Stimulated activated CD8-positive, alpha-beta memory T cell treated with anti-CD3 and anti-CD28 coated beads, Interleukin-12 subunit alpha, Interleukin-12 subunit beta, amount 100 ng/mL, for 4 hours (primary cell): ENCODE results near the gene PFDN2.

Source experiments
- DNase-seq: peaks from one replicate; pipeline ENCODE4 v3.0.0-alpha.2; 2020; ENCODE audit warnings: low read depth

The PFDN2 gene, protein sequence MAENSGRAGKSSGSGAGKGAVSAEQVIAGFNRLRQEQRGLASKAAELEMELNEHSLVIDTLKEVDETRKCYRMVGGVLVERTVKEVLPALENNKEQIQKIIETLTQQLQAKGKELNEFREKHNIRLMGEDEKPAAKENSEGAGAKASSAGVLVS

DNA sequence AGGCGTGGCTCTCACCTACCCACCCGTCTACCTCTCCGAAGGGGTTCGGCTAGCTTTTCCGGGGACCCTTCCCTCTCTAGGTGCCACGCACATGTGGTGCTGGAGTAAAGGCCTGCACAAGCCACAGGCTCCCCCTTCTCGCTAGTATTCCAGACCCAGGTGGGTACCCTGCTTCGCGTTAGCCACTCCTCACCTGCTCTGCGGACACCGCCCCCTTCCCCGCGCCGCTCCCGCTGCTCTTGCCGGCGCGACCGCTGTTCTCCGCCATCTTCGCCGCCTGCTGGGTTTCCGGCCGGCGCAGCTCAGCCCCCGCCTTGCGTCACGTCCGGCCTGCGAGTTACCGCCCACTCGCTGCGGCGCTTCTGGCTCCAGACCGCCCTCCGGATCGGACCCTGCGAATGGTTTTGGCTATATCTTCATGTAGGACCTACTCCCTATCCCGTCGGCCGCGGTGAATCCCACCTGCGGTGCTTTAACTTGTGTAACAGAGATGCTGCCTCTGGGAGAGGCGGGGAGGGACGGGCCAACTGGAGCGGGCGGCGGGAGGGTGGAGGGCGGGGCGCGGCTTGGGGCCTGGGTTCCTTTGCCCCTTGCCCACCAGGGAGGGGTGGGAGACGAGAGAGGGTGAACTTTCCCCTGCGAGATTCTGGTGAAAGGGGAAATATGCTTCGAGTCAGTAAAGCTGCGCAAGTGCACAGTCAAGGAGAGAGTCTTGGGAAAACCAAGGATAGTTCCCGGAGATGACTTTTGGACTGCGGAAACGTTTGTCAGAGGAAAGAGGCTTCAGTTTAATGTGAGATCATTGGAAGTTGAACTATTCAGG, at the start of gene PFDN2, which contains the start of gene NIT1:
Gene PFDN2, minus strand, starts transcription at position 279 of the 823 bp plus-strand sequence. Its CDS starts 11 bp downstream, at position 268.
Gene NIT1, plus strand, starts transcription at position 347 of the 823 bp plus-strand sequence. Its CDS starts 72 bp downstream, at position 419.
- peak; percentile 81 for DNase-seq

DNA sequence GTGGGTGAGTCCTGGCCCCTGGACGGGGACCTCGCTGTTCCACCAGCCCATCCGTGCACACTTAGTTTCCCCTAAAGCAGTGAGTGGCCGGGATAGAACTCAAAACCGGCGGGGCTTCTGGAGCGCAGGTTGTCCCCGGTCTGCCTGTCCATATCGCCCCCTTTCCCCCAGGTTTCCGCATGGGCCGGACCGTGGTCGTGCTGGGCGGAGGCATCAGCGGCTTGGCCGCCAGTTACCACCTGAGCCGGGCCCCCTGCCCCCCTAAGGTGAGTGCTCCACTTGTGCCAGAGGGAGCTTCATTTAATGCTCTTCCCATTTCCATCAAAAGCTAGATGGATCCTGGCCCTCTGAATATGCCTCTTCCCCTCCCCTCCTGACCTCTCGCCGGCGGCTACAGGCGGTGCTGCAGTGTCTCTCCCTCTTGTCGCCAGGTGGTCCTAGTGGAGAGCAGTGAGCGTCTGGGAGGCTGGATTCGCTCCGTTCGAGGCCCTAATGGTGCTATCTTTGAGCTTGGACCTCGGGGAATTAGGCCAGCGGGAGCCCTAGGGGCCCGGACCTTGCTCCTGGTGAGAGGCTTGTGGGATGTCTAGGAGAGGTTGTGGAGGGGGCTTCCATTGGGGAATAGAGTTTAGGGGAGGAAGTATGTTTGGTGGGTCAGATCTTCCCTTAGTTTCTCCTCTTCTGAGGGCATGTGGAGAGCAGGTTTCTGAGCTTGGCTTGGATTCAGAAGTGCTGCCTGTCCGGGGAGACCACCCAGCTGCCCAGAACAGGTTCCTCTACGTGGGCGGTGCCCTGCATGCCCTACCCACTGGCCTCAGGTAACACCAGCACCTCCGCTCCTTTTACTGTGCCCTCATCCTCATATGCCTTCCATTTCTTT, 49.1 kb upstream of the PFDN2 start:
- DNase-seq = no peak

DNA sequence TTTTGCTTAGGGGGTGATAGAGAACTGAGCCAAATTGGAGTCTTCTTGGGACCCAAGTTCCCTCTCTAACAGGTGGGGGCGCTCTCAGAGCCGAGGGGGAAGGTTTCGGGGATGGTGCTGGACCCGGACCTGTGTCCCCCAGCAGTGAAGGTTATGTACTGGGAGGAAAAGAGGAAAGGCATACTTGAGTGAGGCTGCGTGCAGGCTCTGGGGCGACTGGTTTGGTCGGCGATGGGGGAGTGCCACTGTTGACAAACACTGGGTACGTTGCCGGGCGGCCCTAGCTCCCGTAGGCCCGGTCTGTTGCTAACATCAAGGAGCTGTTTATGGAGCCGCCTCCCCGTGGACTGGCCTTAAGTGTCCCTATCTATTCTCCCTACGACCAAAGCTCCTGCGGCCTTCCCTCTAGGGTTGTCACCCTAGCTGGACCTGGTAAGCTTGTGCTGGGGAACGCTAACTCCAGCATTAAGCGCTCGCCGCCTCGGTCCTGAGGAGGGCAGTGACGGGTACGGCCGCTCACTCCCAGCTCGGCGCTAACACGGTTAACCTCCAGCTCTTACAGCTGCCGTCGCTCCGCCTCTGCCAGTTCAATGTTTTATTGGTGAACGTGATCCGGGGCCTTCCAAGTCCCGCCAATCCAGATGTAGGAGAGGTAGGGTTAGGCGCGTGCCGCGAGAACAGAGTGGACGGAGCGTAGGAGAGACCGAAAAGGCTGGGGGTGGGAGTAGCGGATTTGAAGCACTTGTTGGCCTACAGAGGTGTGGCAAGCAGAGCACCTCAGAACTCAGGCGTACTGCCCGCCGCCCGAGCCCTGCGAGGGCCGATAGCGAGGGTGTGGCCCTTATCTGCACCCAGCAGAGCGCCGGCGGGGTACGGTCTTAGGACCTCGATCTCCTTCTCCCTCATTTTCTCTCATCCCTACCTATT, 48.2 kb upstream of the PFDN2 start, which contains the start of gene PPOX:
Gene PPOX, plus strand, starts transcription at position 685 of the 927 bp plus-strand sequence. CDS start 422 bp downstream, outside the sequence.
- DNase-seq = peak; percentile 82

DNA sequence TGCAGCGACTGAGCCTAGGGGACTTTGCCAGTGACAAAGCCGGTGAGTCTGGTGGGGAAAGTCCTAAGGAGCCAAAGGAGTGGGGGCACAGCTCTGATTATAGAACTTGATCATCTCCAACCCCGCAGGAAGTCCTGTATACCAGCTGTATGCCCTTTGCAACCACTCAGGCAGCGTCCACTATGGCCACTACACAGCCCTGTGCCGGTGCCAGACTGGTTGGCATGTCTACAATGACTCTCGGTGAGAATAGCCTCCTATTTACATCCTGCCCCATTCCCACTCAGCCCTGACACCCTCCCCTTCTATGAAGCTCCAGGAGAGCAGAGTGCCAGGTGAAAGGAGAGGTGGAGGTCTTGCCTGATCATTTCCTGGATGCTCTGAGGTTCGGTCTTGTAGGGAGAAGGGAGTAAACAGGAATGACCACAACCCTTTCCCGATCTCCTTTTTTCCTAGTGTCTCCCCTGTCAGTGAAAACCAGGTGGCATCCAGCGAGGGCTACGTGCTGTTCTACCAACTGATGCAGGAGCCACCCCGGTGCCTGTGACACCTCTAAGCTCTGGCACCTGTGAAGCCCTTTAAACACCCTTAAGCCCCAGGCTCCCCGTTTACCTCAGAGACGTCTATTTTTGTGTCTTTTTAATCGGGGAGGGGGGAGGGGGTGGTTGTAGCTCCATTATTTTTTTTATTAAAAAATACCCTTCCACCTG, 47.2 kb upstream of the PFDN2 start:
- no peak for DNase-seq

DNA sequence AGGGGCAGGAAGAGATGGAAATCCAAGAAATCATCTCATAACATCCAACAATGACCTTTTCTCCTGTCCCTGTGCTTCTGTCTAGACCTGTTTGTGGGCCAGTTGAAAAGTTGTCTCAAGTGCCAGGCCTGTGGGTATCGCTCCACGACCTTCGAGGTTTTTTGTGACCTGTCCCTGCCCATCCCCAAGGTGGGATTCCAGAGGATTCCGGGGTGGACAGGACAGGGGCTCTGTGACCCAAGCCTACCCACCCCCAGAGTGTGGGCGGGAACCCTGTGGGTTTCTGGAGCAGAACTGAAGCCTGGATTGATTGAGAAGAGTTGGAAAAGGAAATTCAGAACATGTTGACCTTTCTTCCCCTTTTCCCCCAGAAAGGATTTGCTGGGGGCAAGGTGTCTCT, 46.0 kb upstream of the PFDN2 start:
- DNase-seq = no peak

DNA sequence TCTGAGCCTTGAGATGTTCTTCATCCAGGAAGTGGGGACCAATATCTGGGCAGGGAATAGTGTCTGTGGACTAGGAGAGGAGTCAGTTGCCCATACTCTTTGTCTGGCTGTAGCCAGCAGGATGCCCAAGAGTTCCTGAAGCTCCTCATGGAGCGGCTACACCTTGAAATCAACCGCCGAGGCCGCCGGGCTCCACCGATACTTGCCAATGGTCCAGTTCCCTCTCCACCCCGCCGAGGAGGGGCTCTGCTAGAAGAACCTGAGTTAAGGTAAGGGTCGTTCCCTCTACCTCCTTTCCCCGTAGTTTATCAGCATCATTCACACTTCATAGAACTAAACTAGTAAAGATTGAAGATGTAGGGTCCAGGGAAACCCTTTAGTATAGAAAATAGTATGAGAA, 45.0 kb upstream of the PFDN2 start:
- DNase-seq = no peak

DNA sequence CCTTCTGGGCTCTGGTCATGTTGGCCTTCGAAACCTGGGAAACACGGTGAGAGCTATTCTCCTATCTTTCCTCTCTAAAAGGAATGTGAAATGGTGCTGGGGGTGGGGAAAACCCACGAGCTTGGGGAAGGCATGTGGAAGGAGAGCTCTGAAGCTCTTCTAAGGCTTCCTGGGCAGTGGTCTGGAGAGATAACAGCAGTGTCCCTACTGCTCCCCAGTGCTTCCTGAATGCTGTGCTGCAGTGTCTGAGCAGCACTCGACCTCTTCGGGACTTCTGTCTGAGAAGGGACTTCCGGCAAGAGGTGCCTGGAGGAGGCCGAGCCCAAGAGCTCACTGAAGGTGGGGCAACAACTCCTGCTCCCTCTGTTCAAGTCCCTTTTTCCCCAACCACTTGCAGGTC, 44.2 kb upstream of the PFDN2 start:
- no peak for DNase-seq

DNA sequence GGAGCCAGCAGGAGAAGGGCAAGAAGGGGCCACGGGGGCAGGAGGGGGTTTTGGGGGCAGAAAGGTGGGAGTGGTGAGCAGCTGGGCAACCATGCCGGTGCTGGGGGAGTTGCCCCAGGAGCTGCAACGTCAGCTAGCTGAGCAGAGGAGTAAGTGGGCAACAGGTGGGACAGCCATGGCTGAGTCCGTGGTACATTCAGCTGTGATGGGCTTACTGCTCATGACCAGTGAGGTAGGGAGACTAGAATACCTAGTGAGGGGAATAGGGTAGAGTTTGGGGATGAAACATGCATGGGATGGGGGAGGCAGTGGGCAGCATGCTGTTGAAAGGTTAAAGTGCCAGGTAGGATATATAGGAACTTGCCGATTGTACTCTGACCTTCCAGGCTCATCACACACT, 43.8 kb upstream of the PFDN2 start:
- no peak for DNase-seq

DNA sequence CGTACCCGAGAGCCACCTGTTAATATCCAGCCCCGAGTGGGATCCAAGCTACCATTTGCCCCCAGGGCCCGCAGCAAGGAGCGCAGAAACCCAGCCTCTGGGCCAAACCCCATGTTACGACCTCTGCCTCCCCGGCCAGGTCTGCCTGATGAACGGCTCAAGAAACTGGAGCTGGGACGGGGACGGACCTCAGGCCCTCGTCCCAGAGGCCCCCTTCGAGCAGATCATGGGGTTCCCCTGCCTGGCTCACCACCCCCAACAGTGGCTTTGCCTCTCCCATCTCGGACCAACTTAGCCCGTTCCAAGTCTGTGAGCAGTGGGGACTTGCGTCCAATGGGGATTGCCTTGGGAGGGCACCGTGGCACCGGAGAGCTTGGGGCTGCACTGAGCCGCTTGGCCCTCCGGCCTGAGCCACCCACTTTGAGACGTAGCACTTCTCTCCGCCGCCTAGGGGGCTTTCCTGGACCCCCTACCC, 42.9 kb upstream of the PFDN2 start:
- no peak for DNase-seq

DNA sequence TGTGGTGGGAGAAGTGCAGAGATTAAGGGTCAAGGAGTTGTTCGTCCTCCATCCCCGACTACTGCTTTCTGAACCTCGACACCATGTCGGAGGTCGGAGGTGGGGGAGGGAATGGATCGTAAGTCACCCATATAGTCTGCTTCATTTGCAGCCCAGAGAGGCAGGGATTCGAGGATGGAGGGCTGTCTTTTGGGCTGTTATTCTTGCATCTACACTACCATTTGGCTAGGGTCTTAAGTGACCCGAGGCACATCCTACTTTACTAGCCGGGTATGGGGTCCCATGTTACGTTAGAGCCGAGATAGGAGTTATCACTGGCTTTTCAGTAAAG, 42.0 kb upstream of the PFDN2 start:
- DNase-seq = no peak

DNA sequence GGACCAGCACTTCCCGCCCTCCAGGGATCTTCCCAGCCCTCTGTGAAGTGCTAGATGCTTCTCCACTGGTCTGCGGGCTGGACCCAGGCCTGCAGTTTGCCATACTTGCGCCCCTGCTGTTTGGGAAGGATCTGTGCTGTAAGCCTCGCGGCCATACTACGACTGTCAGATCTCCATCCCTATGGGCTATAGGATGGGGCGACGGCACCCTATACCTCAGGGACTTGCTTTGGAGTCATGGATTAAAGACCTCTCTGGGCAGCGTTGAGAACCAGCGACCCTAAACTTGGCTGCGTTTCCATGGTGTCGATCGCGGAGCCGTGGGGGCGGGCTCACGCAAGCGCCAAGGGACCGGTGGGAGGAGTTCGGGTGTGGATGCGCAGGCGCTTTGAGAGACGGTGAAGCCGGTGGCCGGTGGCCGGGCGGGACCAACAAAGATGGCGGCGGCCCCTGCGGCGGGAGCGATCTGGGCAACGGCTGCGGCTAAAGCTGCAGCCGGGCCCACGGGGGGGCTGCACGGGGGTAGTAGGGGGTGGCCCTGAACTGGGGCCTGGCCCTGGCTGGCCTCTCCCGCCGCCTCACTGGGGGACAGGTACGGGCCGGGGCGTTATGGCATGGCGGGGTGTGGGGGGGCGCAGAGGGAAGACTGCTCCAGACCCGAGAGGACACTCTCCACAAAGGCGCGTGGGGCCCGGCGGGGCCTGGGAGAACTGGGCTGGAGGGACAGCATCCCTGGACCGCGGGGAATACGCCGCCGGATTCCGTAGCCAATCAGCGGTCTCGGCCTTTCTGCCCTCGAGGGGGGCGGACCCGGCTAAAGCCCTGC, 41.5 kb upstream of the PFDN2 start, which contains the start of gene USP21:
Gene USP21, plus strand, starts transcription at position 414 of the 826 bp plus-strand sequence. CDS start 1,141 bp downstream, outside the sequence.
- peak; percentile 88 for DNase-seq

DNA sequence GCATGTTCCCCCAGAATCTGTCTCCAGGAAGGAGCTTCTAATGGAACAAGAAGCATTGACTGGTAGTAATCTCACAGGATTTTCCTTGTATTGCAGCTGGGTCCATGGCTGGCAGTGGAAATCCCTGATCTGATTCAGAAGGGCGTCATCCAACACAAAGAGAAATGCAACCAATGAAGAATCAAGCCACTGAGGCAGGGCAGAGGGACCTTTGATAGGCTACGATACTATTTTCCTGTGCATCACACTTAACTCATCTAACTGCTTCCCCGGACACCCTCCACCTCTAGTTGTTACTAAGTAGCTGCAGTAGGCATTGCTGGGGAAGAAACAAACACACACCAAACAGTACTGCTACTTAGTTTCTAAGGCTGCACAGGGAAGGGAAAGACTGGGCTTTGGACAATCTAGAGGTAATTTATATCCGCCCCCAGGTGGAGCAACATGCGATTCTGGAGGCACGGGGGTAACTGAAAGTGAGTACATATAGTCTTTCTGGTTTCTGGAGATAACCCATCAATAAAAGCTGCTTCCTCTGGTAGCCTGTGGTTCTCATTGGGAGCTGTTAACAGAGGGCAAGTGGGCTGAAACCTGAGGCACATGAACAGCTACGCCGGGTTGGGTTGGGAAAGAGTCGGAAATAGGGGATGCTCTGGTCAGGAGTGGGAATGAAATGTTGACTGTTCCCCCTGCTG, 40.6 kb upstream of the PFDN2 start:
- DNase-seq = no peak

DNA sequence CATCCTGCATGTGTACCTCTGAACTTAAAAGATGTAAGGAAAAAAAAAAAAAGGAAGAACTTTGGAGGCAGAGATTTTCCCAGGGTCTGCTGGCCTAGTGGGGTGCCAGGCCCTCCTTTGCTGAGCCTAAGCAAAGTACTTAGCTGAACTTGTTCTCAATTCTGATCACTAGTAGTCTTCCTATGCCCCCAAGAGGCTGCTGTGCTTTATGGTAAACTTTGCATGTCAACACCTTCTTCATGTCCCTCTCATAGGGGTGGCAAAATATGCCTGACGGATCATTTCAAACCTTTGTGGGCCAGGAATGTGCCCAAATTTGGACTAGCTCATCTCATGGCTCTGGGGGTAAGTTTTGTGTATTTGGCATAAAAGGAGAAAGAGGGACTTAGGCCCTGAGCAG, 40.0 kb upstream of the PFDN2 start:
- DNase-seq = no peak

DNA sequence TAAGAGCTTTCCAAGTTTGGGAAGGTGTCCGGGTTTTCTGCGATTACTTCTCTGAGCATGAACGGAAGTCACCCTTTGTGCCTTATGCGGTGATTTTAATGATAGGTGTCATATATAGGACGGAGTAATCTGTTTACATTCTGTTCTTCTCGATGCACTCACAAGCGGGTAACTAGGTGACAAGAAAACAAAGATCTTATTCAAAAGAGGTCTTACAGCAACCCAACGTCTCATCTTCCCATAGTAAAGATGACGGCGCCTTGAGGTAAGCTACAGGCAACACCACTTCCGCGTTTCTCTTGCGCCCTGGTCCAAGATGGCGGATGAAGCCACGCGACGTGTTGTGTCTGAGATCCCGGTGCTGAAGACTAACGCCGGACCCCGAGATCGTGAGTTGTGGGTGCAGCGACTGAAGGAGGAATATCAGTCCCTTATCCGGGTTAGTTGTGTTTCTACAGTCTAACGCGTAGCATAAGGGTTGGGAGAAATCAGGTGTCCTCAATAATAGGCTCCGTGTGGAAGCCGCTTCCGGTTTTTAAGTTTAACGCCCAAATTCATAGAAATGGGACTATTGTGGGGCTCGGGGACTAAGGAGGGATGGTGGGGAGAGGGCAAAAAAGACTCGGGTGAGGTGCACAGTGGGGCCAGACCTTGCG, 36.0 kb upstream of the PFDN2 start, which contains the start of gene UFC1:
Gene UFC1, plus strand, starts transcription at position 297 of the 656 bp plus-strand sequence. Its CDS starts 20 bp downstream, at position 317.
- peak; percentile 63 for DNase-seq

DNA sequence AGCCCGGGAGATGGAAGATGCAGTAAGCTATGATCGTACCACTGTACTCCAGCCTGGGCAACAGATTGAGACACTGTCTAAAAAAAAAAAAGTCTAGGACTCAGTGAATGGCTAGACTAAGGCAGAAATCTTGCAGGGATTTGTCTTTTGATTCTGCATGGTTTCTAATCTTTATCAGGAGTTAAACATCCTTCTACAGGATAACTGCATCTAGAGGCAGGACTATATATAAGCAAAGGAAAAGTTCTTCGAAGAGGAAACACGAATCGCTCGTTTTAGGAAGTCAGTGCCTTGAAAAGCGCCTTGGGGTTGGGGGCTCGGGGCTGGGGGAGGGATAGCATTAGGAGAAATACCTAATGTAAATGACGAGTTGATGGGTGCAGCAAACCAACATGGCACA, 35.3 kb upstream of the PFDN2 start:
- no peak for DNase-seq

DNA sequence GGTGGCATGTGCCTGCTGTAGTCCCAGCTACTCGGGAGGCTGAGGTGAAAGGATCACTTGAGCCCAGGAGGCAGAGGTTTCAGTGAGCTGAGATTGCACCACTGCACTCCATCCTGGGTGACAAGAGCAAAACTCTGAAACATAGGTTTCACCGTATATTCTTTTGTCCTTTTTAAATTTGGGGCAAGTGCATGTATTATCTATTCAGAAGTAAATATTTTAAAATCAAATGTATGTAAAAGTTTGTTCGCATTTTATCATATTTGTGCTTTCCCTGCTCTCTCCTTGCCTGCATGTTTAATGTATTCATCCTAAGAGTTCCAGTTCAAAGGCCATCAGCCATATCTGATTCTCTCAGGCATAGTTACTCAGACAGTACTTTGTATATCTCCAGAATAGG, 28.0 kb upstream of the PFDN2 start:
- DNase-seq = no peak

DNA sequence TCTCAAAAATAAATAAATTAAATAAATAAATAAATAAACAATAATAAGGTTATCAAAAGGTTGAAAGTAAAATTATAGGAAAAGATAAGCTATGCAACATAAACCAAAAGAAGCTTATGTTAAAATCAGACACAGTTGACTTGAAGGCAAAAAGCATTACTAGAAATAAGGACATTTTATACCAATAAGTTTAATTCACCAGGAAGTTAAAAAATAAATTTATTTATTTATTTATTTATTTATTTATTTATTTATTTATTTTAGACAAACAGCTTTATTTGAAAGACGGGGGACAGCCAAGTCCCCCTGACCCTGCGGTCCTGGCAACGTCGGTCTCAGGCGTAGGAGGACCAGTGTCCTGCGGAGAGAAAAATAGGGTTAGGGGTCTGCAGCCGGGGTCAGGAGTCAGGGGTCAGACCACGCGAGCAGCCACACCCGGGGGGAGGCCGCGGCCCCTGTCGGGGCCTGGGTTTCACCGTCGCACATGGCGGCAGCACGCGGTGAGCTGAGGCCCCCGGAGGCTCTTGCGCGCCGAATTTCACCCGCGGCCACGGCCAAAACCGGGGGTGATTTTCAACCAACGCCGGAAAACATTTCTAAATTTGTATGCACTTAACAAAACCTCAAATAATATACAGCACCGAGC, 23.0 kb upstream of the PFDN2 start:
- no peak for DNase-seq

DNA sequence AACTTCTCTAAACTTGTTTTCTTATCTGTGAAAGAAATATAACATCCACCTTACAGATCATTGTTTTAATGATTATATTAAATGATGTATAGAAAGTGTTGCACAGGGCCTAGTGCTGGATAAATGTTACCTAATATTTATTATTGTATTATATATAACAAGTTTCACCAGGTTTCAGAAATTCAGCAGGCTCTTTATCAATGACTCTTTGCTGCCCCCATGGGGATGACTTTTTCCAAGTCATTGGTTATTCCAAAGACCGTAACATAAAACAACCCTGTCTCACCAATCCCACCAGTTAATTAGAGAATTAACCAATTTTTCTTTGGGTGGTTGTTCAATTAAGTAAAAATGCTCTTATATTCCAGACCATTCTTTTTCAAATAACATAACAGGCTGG, 21.9 kb upstream of the PFDN2 start:
- DNase-seq = no peak
